Measurements from ENCODE around the gene FGF6. TPM values are rescaled to one million over a fixed set of nuclear protein-coding genes. Genes with fewer than 3 reads are reported as not detected.
"Not testable (repeated sequence)": the region's sequence is repeated elsewhere in the genome, so short reads cannot be mapped to it uniquely, and the experiment has no call there.

The FGF6 gene
- polyA plus RNA-seq, 1 experiment = not detected

DNA sequence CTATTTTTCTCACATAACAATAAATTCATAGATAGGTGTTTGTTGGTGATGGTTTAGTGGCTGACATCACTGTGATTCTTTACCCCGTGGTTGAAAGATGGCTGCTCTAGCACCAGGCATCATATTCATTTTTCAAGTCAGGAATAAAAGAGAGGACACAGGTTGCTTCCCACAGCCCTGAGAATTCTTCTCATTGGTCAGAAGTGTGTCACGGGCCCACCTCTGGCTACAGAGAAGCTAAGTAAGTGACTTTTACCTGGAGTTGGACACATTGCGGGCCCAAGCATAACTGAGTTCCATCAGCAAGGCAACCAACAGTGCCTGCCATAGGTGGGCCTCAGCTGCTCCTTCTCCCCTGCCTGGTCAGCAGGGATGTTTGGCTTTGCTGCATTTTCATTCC is 38.5 kb downstream of the FGF6 start:
- ChIA-PET CTCF (no interaction called here), POLR2A (no interaction called here)
- Histone ChIP-seq H3K27me3 (ENCODE audit: control insufficient read depth, insufficient read depth, low read length) (no peaks in the 10 kb centered on the region), H3K36me3 (ENCODE audit: control insufficient read depth, insufficient read depth, low read length) (no peaks in the 10 kb centered on the region), H3K4me3 (ENCODE audit: low read depth, low read length) (no peak overlapping the region)
- TF ChIP-seq, protein P1, sequence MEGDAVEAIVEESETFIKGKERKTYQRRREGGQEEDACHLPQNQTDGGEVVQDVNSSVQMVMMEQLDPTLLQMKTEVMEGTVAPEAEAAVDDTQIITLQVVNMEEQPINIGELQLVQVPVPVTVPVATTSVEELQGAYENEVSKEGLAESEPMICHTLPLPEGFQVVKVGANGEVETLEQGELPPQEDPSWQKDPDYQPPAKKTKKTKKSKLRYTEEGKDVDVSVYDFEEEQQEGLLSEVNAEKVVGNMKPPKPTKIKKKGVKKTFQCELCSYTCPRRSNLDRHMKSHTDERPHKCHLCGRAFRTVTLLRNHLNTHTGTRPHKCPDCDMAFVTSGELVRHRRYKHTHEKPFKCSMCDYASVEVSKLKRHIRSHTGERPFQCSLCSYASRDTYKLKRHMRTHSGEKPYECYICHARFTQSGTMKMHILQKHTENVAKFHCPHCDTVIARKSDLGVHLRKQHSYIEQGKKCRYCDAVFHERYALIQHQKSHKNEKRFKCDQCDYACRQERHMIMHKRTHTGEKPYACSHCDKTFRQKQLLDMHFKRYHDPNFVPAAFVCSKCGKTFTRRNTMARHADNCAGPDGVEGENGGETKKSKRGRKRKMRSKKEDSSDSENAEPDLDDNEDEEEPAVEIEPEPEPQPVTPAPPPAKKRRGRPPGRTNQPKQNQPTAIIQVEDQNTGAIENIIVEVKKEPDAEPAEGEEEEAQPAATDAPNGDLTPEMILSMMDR (IDR thresholded peaks at IDR 0.05; ENCODE audit: insufficient read depth, low read depth, low read length) = no peak
- DNase-seq (ENCODE audit: low read depth) = no peak

DNA sequence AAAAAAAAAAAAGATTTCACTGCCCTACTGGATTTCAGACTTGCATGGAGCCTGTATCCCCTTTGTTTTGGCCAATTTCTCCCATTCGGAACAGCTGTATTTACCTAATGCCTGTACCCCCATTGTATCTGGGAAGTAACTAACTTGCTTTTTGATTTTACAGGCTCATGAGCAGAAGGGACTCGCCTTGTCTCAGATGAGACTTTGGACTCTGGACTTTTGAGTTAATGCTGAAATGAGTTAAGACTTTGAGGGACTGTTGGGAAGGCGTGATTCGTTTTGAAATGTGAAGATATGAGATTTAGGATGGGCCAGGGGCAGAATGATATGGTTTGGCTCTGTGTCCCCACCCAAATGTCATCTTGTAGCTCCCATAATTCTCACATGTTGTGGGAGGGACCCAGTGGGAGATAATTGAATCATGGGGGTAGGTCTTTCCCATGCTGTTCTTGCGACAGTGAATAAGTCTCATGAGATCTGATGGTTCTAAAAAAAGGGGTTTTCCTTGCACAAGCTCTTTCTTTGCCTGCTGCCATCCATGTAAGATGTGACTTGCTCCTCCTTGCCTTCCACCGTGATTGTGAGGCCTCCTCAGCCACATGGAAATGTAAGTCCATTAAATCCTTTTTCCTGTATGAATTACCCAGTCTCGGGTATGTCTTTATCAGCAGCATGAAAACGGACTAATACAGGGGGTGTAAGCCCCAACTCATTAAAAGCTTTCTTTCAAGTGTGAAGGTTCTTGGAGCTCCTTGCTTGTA is 40.6 kb downstream of the FGF6 start:
- POLR2A ChIA-PET; H3K36me3 ChIP-seq (ENCODE audit: control insufficient read depth, insufficient read depth, low read length); H3K4me3 ChIP-seq (ENCODE audit: low read depth, low read length); H3K27me3 ChIP-seq (ENCODE audit: control insufficient read depth, insufficient read depth, low read length); DNase-seq (ENCODE audit: low read depth): not testable (repeated sequence)
- CTCF ChIA-PET = interaction anchor here (1.7 kb wide), 1 partner anchor 17 kb away, joined by 4 read pairs; no protein-coding TSS in a partner anchor

DNA sequence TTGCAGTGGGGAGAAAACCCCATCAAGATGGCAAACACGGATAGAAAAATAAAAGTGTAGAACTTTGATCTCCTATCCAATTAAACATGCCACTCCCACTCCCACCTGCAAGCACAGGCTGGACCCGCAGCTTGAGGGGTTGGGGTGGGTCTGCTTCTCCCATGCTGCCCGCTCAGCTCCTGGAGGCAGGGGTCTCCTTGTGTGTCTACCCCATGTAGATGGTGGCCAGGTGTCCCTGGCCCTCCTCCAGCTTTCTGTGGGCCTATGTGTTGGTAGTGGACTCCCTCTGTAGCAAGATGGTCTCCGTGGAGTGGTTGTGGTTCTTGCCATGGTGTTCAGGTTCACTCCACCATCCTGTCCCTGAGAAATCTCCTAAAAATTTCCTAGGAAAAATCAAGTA is 42.6 kb downstream of the FGF6 start:
- H3K4me3 ChIP-seq (ENCODE audit: low read depth, low read length) = no peak overlapping the region
- ChIA-PET CTCF (interaction anchor here (0.6 to 1.9 kb wide), 4 partner anchors 12 to 138 kb away, joined by 3 to 6 read pairs (median 3); no protein-coding TSS in a partner anchor), POLR2A (no interaction called here)
- TF ChIP-seq, protein P1 (IDR thresholded peaks at IDR 0.05; ENCODE audit: insufficient read depth, low read depth, low read length) = no peak
- no peaks in the 10 kb centered on the region for H3K27me3 ChIP-seq (ENCODE audit: control insufficient read depth, insufficient read depth, low read length)
- H3K36me3 ChIP-seq (ENCODE audit: control insufficient read depth, insufficient read depth, low read length) = no peaks in the 10 kb centered on the region
- DNase-seq (ENCODE audit: low read depth) = no peak

DNA sequence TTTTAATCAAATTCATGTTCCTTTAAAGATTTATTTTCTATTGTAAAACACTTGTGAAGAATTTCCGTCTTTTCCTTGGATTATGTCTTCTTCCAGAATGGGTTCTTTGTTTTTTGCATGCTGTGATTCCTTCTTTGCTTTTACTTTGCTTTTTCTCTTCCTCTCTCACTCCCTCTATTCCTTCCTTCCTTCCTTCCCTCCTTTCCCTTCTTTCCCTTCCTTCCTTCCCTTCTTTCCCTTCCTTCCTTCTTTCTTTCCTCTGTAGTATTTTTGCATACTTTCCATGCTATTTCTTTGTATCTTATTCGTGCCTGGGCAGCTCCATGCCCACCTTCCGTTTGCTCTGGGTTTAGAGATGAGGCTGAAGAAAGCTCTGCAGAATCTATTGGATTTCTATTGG is 44.5 kb downstream of the FGF6 start:
- POLR2A ChIA-PET = no interaction called here
- CTCF ChIA-PET = no interaction called here
- Histone ChIP-seq H3K27me3 (ENCODE audit: control insufficient read depth, insufficient read depth, low read length) (no peaks in the 10 kb centered on the region), H3K36me3 (ENCODE audit: control insufficient read depth, insufficient read depth, low read length) (no peaks in the 10 kb centered on the region), H3K4me3 (ENCODE audit: low read depth, low read length) (no peak overlapping the region)
- no peak for DNase-seq (ENCODE audit: low read depth)
- TF ChIP-seq, protein P1 (IDR thresholded peaks at IDR 0.05; ENCODE audit: insufficient read depth, low read depth, low read length) = no peak

DNA sequence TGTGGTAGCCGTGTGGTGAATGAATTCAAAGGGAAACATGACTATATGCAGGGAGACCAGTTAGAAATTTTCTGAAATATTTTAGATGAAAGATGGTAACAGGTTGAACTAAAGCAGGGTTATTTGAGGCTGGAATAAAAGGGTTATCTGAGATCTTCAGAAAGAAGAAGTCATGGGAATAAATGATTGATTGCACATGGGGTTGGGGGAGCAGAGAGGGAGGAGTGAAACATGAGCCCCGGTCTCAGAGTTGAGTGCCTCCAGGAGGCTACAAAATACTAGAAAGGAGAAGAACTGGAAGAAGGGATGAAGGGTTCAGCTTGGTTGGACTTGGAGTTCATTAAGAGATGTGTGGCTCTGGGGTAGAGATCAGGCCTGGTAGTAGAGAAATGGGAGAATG is 49.8 kb downstream of the FGF6 start:
- Histone ChIP-seq H3K36me3 (ENCODE audit: control insufficient read depth, insufficient read depth, low read length) (no peaks in the 10 kb centered on the region), H3K27me3 (ENCODE audit: control insufficient read depth, insufficient read depth, low read length) (no peaks in the 10 kb centered on the region), H3K4me3 (ENCODE audit: low read depth, low read length) (no peak overlapping the region)
- TF ChIP-seq, protein P1 (IDR thresholded peaks at IDR 0.05; ENCODE audit: insufficient read depth, low read depth, low read length) = no peak
- ChIA-PET POLR2A (no interaction called here), CTCF (interaction anchor here (1.6 kb wide), 1 partner anchor 26 kb away, joined by 3 read pairs; no protein-coding TSS in a partner anchor)
- DNase-seq (ENCODE audit: low read depth) = no peak

DNA sequence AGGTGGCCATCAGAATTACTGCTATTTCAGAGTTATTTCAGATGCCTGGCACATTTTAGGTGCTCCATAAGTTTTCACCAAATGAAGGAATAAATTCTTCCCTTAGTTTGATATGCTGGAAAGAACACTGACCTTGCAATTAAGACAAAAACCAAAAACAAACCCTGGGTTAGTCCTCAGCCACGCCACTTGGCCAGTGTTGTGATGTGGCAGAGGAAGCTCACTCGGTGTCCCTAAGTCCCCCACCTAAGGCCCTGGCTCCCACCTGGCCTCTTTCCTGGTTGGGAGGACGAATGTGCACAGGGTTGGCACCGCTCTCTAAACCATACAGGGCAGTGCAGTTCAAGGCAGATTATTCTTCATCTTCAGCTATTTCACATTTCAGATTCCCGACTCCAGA is 52.4 kb downstream of the FGF6 start:
- Histone ChIP-seq H3K27me3 (ENCODE audit: control insufficient read depth, insufficient read depth, low read length) (no peaks in the 10 kb centered on the region), H3K4me3 (ENCODE audit: low read depth, low read length) (no peak overlapping the region), H3K36me3 (ENCODE audit: control insufficient read depth, insufficient read depth, low read length) (no peaks in the 10 kb centered on the region)
- no peak for DNase-seq (ENCODE audit: low read depth)
- POLR2A ChIA-PET = no interaction called here
- CTCF ChIA-PET = no interaction called here
- TF ChIP-seq, protein P1 (IDR thresholded peaks at IDR 0.05; ENCODE audit: insufficient read depth, low read depth, low read length) = no peak
